Muscle of leg (tissue), 11 donors: ENCODE measurements around the gene CSTPP1. TPM values are rescaled to one million over a fixed set of nuclear protein-coding genes. Genes with fewer than 3 reads are reported as not detected.
"Not testable (repeated sequence)": the region's sequence is repeated elsewhere in the genome, so short reads cannot be mapped to it uniquely, and the experiment has no call there.

ENCODE experiments used
- DNase-seq: peaks from one replicate; pipeline ENCODE4 v3.0.0; 2013
- H3K27ac ChIP-seq: one replicate; pipeline ENCODE4 v1.5.1; 2013; ENCODE audit warnings: mild to moderate bottlenecking, low read length, control low read depth
- H3K27me3 ChIP-seq: one replicate; pipeline ENCODE4 v1.6.1; 2013; ENCODE audit warnings: low read length; ENCODE audit not compliant: control insufficient read depth, insufficient read depth
- H3K36me3 ChIP-seq: one replicate; pipeline ENCODE4 v1.6.1; 2013; ENCODE audit warnings: low read length; ENCODE audit not compliant: control insufficient read depth, insufficient read depth
- H3K4me1 ChIP-seq: one replicate; pipeline ENCODE4 v1.6.1; 2013; ENCODE audit warnings: low read length; ENCODE audit not compliant: control insufficient read depth, insufficient read depth
- H3K4me3 ChIP-seq: one replicate; pipeline ENCODE4 v1.5.1; 2013; ENCODE audit warnings: low read length, control low read depth
- H3K9me3 ChIP-seq: replicated peaks from 2 replicates; pipeline ENCODE4 v1.6.1; 2013; ENCODE audit warnings: low read depth, low read length; ENCODE audit not compliant: control insufficient read depth
- WGBS: methylation state at CpG from one replicate; pipeline ENCODE4 v1.1.5; 2013; ENCODE audit warnings: missing lambda C conversion rate; ENCODE audit not compliant: insufficient coverage; 5-methylcytosine and 5-hydroxymethylcytosine counted together
- polyA plus RNA-seq, 8 donors: library from polyadenylated mRNA; unstranded; fragments of 120-200 nt; gene quantifications; one replicate each; pipeline versions ENCODE4 v1.2.1 to v1.2.3, GENCODE V29; 2013; ENCODE audit warnings: inconsistent platforms in 1 of 8, low replicate concordance in 1 of 8; ENCODE audit not compliant: insufficient read length in 8 of 8, insufficient read depth in 1 of 8
- total RNA-seq: library from RNA; stranded (reverse); fragments of 120-200 nt; gene quantifications from one replicate; pipeline ENCODE4 v1.2.4, GENCODE V29; 2013

The CSTPP1 gene
- total and polyA plus RNA-seq, 9 donors = 14.1 to 23.9 (median 23.1) TPM

GRCh38 chr11:47185305-47186075 lies 248.9 kb downstream of the CSTPP1 start:
- Histone ChIP-seq H3K4me1 (peaks cover 52% of the 10 kb centered on the region), H3K4me3 (peak overlapping the region; percentile 66), H3K9me3 (no peaks in the 10 kb centered on the region), H3K36me3 (peaks cover 18% of the 10 kb centered on the region), H3K27me3 (peaks cover 22% of the 10 kb centered on the region), H3K27ac (peak overlapping the region; percentile 95)
- 2% methylated on average over 44 of the region's 50 CpGs for WGBS
- DNase-seq = peak; percentile 84

GRCh38 chr11:47186076-47186699 lies 249.6 kb downstream of the CSTPP1 start, which contains the start of gene PACSIN3:
Gene PACSIN3 (minus strand): TSS chr11:47186434. CDS start chr11:47182727, 3,707 bp downstream.
- under 1% methylated on average over 80 of the region's 80 CpGs for WGBS
- H3K27me3 ChIP-seq = peaks cover 22% of the 10 kb centered on the region
- H3K9me3 ChIP-seq = no peaks in the 10 kb centered on the region
- peak within 1 kb of the TSS; percentile 66 for H3K4me3 ChIP-seq
- peaks cover 12% of the 10 kb centered on the region for H3K36me3 ChIP-seq
- no peak for DNase-seq
- H3K4me1 ChIP-seq = peaks cover 48% of the 10 kb centered on the region
- peak within 1 kb of the TSS; percentile 99 for H3K27ac ChIP-seq

- peaks cover 7% of the 10 kb centered on the region for H3K36me3 ChIP-seq
- H3K4me3 ChIP-seq = peak overlapping the region; percentile 66
- peak; percentile 94 for DNase-seq
- WGBS = 1% methylated on average over 62 of the region's 63 CpGs
- peaks cover 46% of the 10 kb centered on the region for H3K4me1 ChIP-seq
- no peaks in the 10 kb centered on the region for H3K9me3 ChIP-seq
- H3K27me3 ChIP-seq = peaks cover 22% of the 10 kb centered on the region
- peak overlapping the region; percentile 99 for H3K27ac ChIP-seq
Observed at GRCh38 chr11:47186700-47187695, 250.4 kb downstream of the CSTPP1 start.

GRCh38 chr11:47187723-47188122 lies 251.2 kb downstream of the CSTPP1 start:
- H3K27ac ChIP-seq = peak overlapping the region; percentile 99
- peaks cover 46% of the 10 kb centered on the region for H3K4me1 ChIP-seq
- no peaks in the 10 kb centered on the region for H3K9me3 ChIP-seq
- peaks cover 22% of the 10 kb centered on the region for H3K27me3 ChIP-seq
- no peak for DNase-seq
- WGBS = 16% methylated on average over 3 of the region's 5 CpGs
- peak overlapping the region; percentile 66 for H3K4me3 ChIP-seq
- peaks cover 7% of the 10 kb centered on the region for H3K36me3 ChIP-seq

GRCh38 chr11:47188259-47188658 lies 251.7 kb downstream of the CSTPP1 start:
- 40% methylated on average over 1 of the region's 1 CpG for WGBS
- Histone ChIP-seq H3K4me1 (peaks cover 45% of the 10 kb centered on the region), H3K27ac (peak overlapping the region; percentile 99), H3K9me3 (no peaks in the 10 kb centered on the region), H3K27me3 (peaks cover 22% of the 10 kb centered on the region), H3K4me3 (no peak overlapping the region), H3K36me3 (peaks cover 7% of the 10 kb centered on the region)
- peak; percentile 97 for DNase-seq

- peaks cover 23% of the 10 kb centered on the region for H3K27me3 ChIP-seq
- peak; percentile 61 for DNase-seq
Observed at GRCh38 chr11:47189100-47189834, 252.7 kb downstream of the CSTPP1 start.

GRCh38 chr11:47191137-47191536 lies 254.6 kb downstream of the CSTPP1 start:
- peaks cover 30% of the 10 kb centered on the region for H3K4me1 ChIP-seq
- WGBS = 94% methylated on average over 7 of the region's 10 CpGs
- not testable (repeated sequence) for H3K4me3 ChIP-seq, DNase-seq, H3K9me3 ChIP-seq, H3K27ac ChIP-seq, H3K36me3 ChIP-seq
- peaks cover 16% of the 10 kb centered on the region for H3K27me3 ChIP-seq

More at GRCh38 chr11:47189100-47189834, 252.7 kb downstream of the CSTPP1 start:
- peaks cover 3% of the 10 kb centered on the region for H3K36me3 ChIP-seq
- H3K9me3 ChIP-seq = no peaks in the 10 kb centered on the region
- no peak overlapping the region for H3K4me3 ChIP-seq
- WGBS = 72% methylated on average over 10 of the region's 11 CpGs
- H3K27ac ChIP-seq = no peak overlapping the region
- peaks cover 41% of the 10 kb centered on the region for H3K4me1 ChIP-seq

GRCh38 chr11:47192111-47192510 lies 255.6 kb downstream of the CSTPP1 start:
- Histone ChIP-seq H3K27ac (no peak overlapping the region), H3K4me1 (peaks cover 24% of the 10 kb centered on the region), H3K36me3 (no peaks in the 10 kb centered on the region), H3K27me3 (peaks cover 10% of the 10 kb centered on the region), H3K9me3 (no peaks in the 10 kb centered on the region), H3K4me3 (no peak overlapping the region)
- WGBS = 71% methylated on average over 2 of the region's 4 CpGs
- DNase-seq = no peak

- H3K27ac ChIP-seq, H3K9me3 ChIP-seq, H3K27me3 ChIP-seq, DNase-seq, H3K4me1 ChIP-seq, H3K4me3 ChIP-seq, H3K36me3 ChIP-seq: not testable (repeated sequence)
- WGBS = 97% methylated on average over 6 of the region's 9 CpGs
Observed at GRCh38 chr11:47198161-47198560, 261.6 kb downstream of the CSTPP1 start.
